ENCODE measurements around the gene ATG4B.

ATG4B gene

DNA sequence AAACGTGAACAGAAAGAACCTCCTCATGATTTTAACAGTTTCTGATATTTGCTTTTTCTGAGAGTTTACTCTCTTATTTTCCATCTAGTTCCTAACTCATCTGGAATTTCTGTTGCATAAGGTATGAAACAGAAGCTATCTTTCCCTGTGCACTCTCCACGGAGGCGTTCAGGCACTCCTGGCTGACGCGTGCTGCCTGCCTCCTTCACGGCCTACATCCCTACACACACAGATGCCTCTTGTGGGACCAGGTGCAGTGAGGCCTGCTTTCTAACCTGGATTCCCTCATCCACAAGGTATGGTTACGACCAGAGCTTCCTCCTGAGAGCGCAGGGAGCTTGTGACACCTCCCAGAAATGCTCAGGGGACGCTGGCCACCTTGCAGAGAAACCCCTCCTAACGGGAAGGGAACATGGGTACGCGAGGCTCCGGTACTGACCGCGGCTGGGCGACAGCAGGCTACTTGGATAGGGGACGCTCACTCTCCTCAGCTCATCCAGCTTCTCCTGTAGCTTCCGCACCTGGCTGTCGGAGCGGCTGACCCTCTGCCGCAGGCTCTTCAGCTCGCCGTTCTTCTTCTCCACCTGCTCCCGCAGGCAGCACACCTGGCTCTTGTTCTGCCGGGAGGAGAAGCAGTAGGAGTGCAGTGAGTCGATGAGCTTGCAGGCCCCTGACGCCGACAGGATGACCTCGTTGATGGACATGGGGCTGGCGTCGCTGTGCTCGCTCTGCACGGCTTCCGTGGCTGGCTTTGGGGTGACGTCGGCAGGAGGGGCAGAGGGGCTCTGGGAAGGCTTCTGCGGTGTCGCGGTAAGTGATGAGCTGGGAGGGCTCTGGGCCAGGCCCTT, 4.8 kb upstream of the ATG4B start:
- TF ChIP-seq BHLHE40 (IDR thresholded peaks at IDR 0.05; ENCODE audit: borderline replicate concordance): no peak
- TF ChIP-seq ZNF384 (IDR thresholded peaks at IDR 0.05): no peak
- TF ChIP-seq TARDBP (IDR thresholded peaks at IDR 0.05): no peak
- no peak for TF ChIP-seq HDGF (IDR thresholded peaks at IDR 0.05; ENCODE audit: borderline replicate concordance)
- TF ChIP-seq L3MBTL2 (conservative IDR thresholded peaks at IDR 0.05): no peak
- no peak for TF ChIP-seq ARNT (IDR thresholded peaks at IDR 0.05)
- TF ChIP-seq FOXM1 (IDR thresholded peaks at IDR 0.05; ENCODE audit: borderline replicate concordance): no peak
- ChIA-PET POLR2A (interaction anchor here (1.1 kb wide), 1 partner anchor 22 kb away, joined by 3 read pairs; no protein-coding TSS in a partner anchor), CTCF (no interaction called here)
- DNase-seq (ENCODE audit: extremely low spot score): no peak

GRCh38 chr2:241633561-241633960, 3.9 kb upstream of the ATG4B start:
- no peak for DNase-seq (ENCODE audit: extremely low spot score)
- ChIA-PET CTCF (no interaction called here), POLR2A (interaction anchor here (1.1 kb wide), 2 partner anchors 23 to 53 kb away, joined by 3 to 4 read pairs; partner anchors contain the start of gene DTYMK)
- TF ChIP-seq SUZ12 (IDR thresholded peaks at IDR 0.05): no peak
- no peak for TF ChIP-seq ARNT (IDR thresholded peaks at IDR 0.05)
- TF ChIP-seq FOXA1 (IDR thresholded peaks at IDR 0.05): no peak
- TF ChIP-seq TARDBP (IDR thresholded peaks at IDR 0.05): no peak
- no peak for TF ChIP-seq BHLHE40 (IDR thresholded peaks at IDR 0.05; ENCODE audit: borderline replicate concordance)
- TF ChIP-seq LEF1 (IDR thresholded peaks at IDR 0.05; ENCODE audit: borderline replicate concordance): no peak
- TF ChIP-seq, protein P1, sequence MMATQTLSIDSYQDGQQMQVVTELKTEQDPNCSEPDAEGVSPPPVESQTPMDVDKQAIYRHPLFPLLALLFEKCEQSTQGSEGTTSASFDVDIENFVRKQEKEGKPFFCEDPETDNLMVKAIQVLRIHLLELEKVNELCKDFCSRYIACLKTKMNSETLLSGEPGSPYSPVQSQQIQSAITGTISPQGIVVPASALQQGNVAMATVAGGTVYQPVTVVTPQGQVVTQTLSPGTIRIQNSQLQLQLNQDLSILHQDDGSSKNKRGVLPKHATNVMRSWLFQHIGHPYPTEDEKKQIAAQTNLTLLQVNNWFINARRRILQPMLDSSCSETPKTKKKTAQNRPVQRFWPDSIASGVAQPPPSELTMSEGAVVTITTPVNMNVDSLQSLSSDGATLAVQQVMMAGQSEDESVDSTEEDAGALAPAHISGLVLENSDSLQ (IDR thresholded peaks at IDR 0.05): no peak
- TF ChIP-seq FOXK2 (IDR thresholded peaks at IDR 0.05): no peak
- TF ChIP-seq HDGF (IDR thresholded peaks at IDR 0.05; ENCODE audit: borderline replicate concordance): no peak
- no peak for TF ChIP-seq L3MBTL2 (conservative IDR thresholded peaks at IDR 0.05)
- no peak for TF ChIP-seq ZNF384 (IDR thresholded peaks at IDR 0.05)
- no peak for TF ChIP-seq ELF4 (IDR thresholded peaks at IDR 0.05)
- TF ChIP-seq FOXM1 (IDR thresholded peaks at IDR 0.05; ENCODE audit: borderline replicate concordance): no peak
- no peak for TF ChIP-seq CTBP1 (IDR thresholded peaks at IDR 0.05; ENCODE audit: borderline replicate concordance)
- no peak for TF ChIP-seq NFRKB (IDR thresholded peaks at IDR 0.05)

- ChIA-PET CTCF (no interaction called here), POLR2A (no interaction called here)
- DNase-seq (ENCODE audit: extremely low spot score): no peak
- TF ChIP-seq TARDBP (IDR thresholded peaks at IDR 0.05) (no peak), FOXK2 (IDR thresholded peaks at IDR 0.05) (no peak), ZNF384 (IDR thresholded peaks at IDR 0.05) (no peak), HDGF (IDR thresholded peaks at IDR 0.05; ENCODE audit: borderline replicate concordance) (no peak), SUZ12 (IDR thresholded peaks at IDR 0.05) (no peak), FOXM1 (IDR thresholded peaks at IDR 0.05; ENCODE audit: borderline replicate concordance) (no peak), NFRKB (IDR thresholded peaks at IDR 0.05) (no peak), CTBP1 (IDR thresholded peaks at IDR 0.05; ENCODE audit: borderline replicate concordance) (no peak), L3MBTL2 (conservative IDR thresholded peaks at IDR 0.05) (no peak), BHLHE40 (IDR thresholded peaks at IDR 0.05; ENCODE audit: borderline replicate concordance) (no peak), SP1 (IDR thresholded peaks at IDR 0.05) (no peak), ARNT (IDR thresholded peaks at IDR 0.05) (no peak)
- TF ChIP-seq, protein P1 (IDR thresholded peaks at IDR 0.05): no peak
These were observed 1.7 kb upstream of the ATG4B start for GRCh38 chr2:241635756-241636155.

- POLR2A ChIA-PET: interaction anchor here (1.5 kb wide), 1 partner anchor 50 kb away, joined by 8 read pairs; the partner anchor contains the start of gene DTYMK
- peak; percentile 50; the same call in 1 of the 2 replicates for TF ChIP-seq L3MBTL2 (conservative IDR thresholded peaks at IDR 0.05)
- TF ChIP-seq LEF1 (IDR thresholded peaks at IDR 0.05; ENCODE audit: borderline replicate concordance): no peak
- DNase-seq (ENCODE audit: extremely low spot score): peak; percentile 39
- CTCF ChIA-PET: no interaction called here
These were observed 1.1 kb upstream of the ATG4B start for GRCh38 chr2:241636182-241637017.

- no peak for DNase-seq (ENCODE audit: extremely low spot score)
- no peak for TF ChIP-seq ELF4 (IDR thresholded peaks at IDR 0.05)
- 0 out of 2 replicates have a peak, but pooled peaks have one; percentile 45 for TF ChIP-seq LEF1 (IDR thresholded peaks at IDR 0.05; ENCODE audit: borderline replicate concordance)
- CTCF ChIA-PET: interaction anchor here (0.5 to 0.7 kb wide), 2 partner anchors 13 to 240 kb away, joined by 3 to 4 read pairs; no protein-coding TSS in a partner anchor
- POLR2A ChIA-PET: interaction anchor here (1.5 kb wide), 1 partner anchor 49 kb away, joined by 8 read pairs; the partner anchor contains the start of gene DTYMK
These were observed 535 bp downstream of the ATG4B start for GRCh38 chr2:241637795-241638660.

GRCh38 chr2:241638940-241639339, 1.4 kb downstream of the ATG4B start:
- DNase-seq (ENCODE audit: extremely low spot score): no peak
- ChIA-PET CTCF (interaction anchor here (0.7 kb wide), 1 partner anchor 12 kb away, joined by 4 read pairs; no protein-coding TSS in a partner anchor), POLR2A (no interaction called here)
- TF ChIP-seq SP1 (IDR thresholded peaks at IDR 0.05) (no peak), ELF4 (IDR thresholded peaks at IDR 0.05) (no peak), NFRKB (IDR thresholded peaks at IDR 0.05) (no peak), LEF1 (IDR thresholded peaks at IDR 0.05; ENCODE audit: borderline replicate concordance) (no peak)

Data from HEK293T (cell line).